ENCODE measurements around the gene HFE.

Gene HFE

GRCh38 chr6:26131618-26132017 is 44.4 kb downstream of the HFE start:
- Histone ChIP-seq H3K4me3 (ENCODE audit: low read depth in 1 of 2, low read length in 2 of 2) (no peak overlapping the region), H3K79me2 (ENCODE audit: insufficient read depth, low read length) (peaks cover 10% of the 10 kb centered on the region), H3K4me2 (ENCODE audit: insufficient read depth, low read length) (no peak overlapping the region), H2AFZ (ENCODE audit: low read depth, low read length) (no peak overlapping the region), H3K36me3 (ENCODE audit: insufficient read depth, low read length) (peaks cover 1% of the 10 kb centered on the region; the same call in 1 of the 2 replicates), H3K27me3 (ENCODE audit: insufficient read depth, low read length, poor library complexity) (no peaks in the 10 kb centered on the region), H3K27ac (ENCODE audit: low read length) (no peak overlapping the region), H3K9ac (ENCODE audit: low read depth, low read length) (no peak overlapping the region), H4K20me1 (ENCODE audit: insufficient read depth, low read length) (peaks cover 3% of the 10 kb centered on the region), H3K9me3 (ENCODE audit: insufficient read depth, low read length, severe bottlenecking) (no peaks in the 10 kb centered on the region), H3K4me1 (ENCODE audit: insufficient read depth, low read length) (peaks cover 32% of the 10 kb centered on the region)
- TF ChIP-seq, protein P1, sequence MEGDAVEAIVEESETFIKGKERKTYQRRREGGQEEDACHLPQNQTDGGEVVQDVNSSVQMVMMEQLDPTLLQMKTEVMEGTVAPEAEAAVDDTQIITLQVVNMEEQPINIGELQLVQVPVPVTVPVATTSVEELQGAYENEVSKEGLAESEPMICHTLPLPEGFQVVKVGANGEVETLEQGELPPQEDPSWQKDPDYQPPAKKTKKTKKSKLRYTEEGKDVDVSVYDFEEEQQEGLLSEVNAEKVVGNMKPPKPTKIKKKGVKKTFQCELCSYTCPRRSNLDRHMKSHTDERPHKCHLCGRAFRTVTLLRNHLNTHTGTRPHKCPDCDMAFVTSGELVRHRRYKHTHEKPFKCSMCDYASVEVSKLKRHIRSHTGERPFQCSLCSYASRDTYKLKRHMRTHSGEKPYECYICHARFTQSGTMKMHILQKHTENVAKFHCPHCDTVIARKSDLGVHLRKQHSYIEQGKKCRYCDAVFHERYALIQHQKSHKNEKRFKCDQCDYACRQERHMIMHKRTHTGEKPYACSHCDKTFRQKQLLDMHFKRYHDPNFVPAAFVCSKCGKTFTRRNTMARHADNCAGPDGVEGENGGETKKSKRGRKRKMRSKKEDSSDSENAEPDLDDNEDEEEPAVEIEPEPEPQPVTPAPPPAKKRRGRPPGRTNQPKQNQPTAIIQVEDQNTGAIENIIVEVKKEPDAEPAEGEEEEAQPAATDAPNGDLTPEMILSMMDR (IDR thresholded peaks at IDR 0.05; ENCODE audit: borderline replicate concordance, extremely low read depth, low read length, poor library complexity, severe bottlenecking) = no peak
- TF ChIP-seq EZH2 (IDR thresholded peaks at IDR 0.05; ENCODE audit: borderline replicate concordance, low read depth, low read length, severe bottlenecking) = no peak
- no peak for DNase-seq
- no peak for ATAC-seq (ENCODE audit: insufficient read depth, low read depth)

GRCh38 chr6:26133730-26134129 is 46.5 kb downstream of the HFE start:
- H4K20me1 ChIP-seq (ENCODE audit: insufficient read depth, low read length) = no peaks in the 10 kb centered on the region
- TF ChIP-seq EZH2 (IDR thresholded peaks at IDR 0.05; ENCODE audit: borderline replicate concordance, low read depth, low read length, severe bottlenecking) = no peak
- TF ChIP-seq, protein P1 (IDR thresholded peaks at IDR 0.05; ENCODE audit: borderline replicate concordance, extremely low read depth, low read length, poor library complexity, severe bottlenecking) = no peak

GRCh38 chr6:26136321-26136720 is 49.1 kb downstream of the HFE start:
- Histone ChIP-seq H3K9ac (ENCODE audit: low read depth, low read length) (no peak overlapping the region), H3K9me3 (ENCODE audit: insufficient read depth, low read length, severe bottlenecking) (no peaks in the 10 kb centered on the region), H3K36me3 (ENCODE audit: insufficient read depth, low read length) (no peaks in the 10 kb centered on the region), H3K27ac (ENCODE audit: low read length) (no peak overlapping the region), H2AFZ (ENCODE audit: low read depth, low read length) (no peak overlapping the region), H4K20me1 (ENCODE audit: insufficient read depth, low read length) (no peaks in the 10 kb centered on the region), H3K27me3 (ENCODE audit: insufficient read depth, low read length, poor library complexity) (no peaks in the 10 kb centered on the region), H3K4me1 (ENCODE audit: insufficient read depth, low read length) (no peaks in the 10 kb centered on the region), H3K4me3 (ENCODE audit: low read depth in 1 of 2, low read length in 2 of 2) (no peak overlapping the region), H3K4me2 (ENCODE audit: insufficient read depth, low read length) (no peak overlapping the region), H3K79me2 (ENCODE audit: insufficient read depth, low read length) (no peaks in the 10 kb centered on the region)
- no peak for ATAC-seq (ENCODE audit: insufficient read depth, low read depth)
- TF ChIP-seq, protein P1 (IDR thresholded peaks at IDR 0.05; ENCODE audit: borderline replicate concordance, extremely low read depth, low read length, poor library complexity, severe bottlenecking) = no peak
- TF ChIP-seq EZH2 (IDR thresholded peaks at IDR 0.05; ENCODE audit: borderline replicate concordance, low read depth, low read length, severe bottlenecking) = no peak
- no peak for DNase-seq

More at GRCh38 chr6:26133730-26134129, 46.5 kb downstream of the HFE start:
- no peaks in the 10 kb centered on the region for H3K79me2 ChIP-seq (ENCODE audit: insufficient read depth, low read length)
- H3K27ac ChIP-seq (ENCODE audit: low read length) = no peak overlapping the region
- no peak overlapping the region for H3K9ac ChIP-seq (ENCODE audit: low read depth, low read length)
- no peaks in the 10 kb centered on the region for H3K27me3 ChIP-seq (ENCODE audit: insufficient read depth, low read length, poor library complexity)
- H3K9me3 ChIP-seq (ENCODE audit: insufficient read depth, low read length, severe bottlenecking) = no peaks in the 10 kb centered on the region
- H2AFZ ChIP-seq (ENCODE audit: low read depth, low read length) = no peak overlapping the region
- no peak for ATAC-seq (ENCODE audit: insufficient read depth, low read depth)
- no peak overlapping the region for H3K4me3 ChIP-seq (ENCODE audit: low read depth in 1 of 2, low read length in 2 of 2)
- H3K4me1 ChIP-seq (ENCODE audit: insufficient read depth, low read length) = peaks cover 11% of the 10 kb centered on the region; the same call in 1 of the 2 replicates
- no peak overlapping the region for H3K4me2 ChIP-seq (ENCODE audit: insufficient read depth, low read length)
- no peak for DNase-seq
- H3K36me3 ChIP-seq (ENCODE audit: insufficient read depth, low read length) = no peaks in the 10 kb centered on the region

Data from DND-41 (cell line).